ENCODE measurements around the gene ABCG4. TPM values are rescaled to one million over a fixed set of nuclear protein-coding genes. Genes with fewer than 3 reads are reported as not detected.

ABCG4 gene
- total and polyA plus RNA-seq, 4 donors: 0.03 to 0.17 (median 0.05) TPM; not detected in 1

GRCh38 chr11:119175493-119176077, 26.7 kb downstream of the ABCG4 start:
- H3K27me3 ChIP-seq (ENCODE audit: control insufficient read depth in 4 of 4, insufficient read depth in 4 of 4, low read length in 3 of 4): no peaks in the 10 kb centered on the region
- DNase-seq (ENCODE audit: low spot score): no peak
- TF ChIP-seq EGR1 (IDR thresholded peaks at IDR 0.05; ENCODE audit: low read depth in 2 of 2): no peak
- no peak for TF ChIP-seq TAF1 (conservative IDR thresholded peaks at IDR 0.05)
- TF ChIP-seq YY1 (IDR thresholded peaks at IDR 0.05): no peak
- no peak for TF ChIP-seq RAD21 (IDR thresholded peaks at IDR 0.05)
- TF ChIP-seq REST (IDR thresholded peaks at IDR 0.05): no peak
- TF ChIP-seq HNF4A (conservative IDR thresholded peaks at IDR 0.05): no peak
- TF ChIP-seq SP1 (IDR thresholded peaks at IDR 0.05): no peak
- TF ChIP-seq CTCF (IDR thresholded peaks at IDR 0.05; ENCODE audit: low read depth, low read length, missing input control): no peak
- no peak for TF ChIP-seq GABPA (IDR thresholded peaks at IDR 0.05 in 1 of 2, conservative IDR thresholded peaks at IDR 0.05 in 1 of 2)
- TF ChIP-seq FOXA1 (IDR thresholded peaks at IDR 0.05): no peak
- no peak for TF ChIP-seq FOXA2 (IDR thresholded peaks at IDR 0.05)
- no peak overlapping the region for H3K4me3 ChIP-seq (ENCODE audit: low read depth in 1 of 3, low read length in 3 of 3)
- no peak overlapping the region for H3K9ac ChIP-seq (ENCODE audit: low read depth in 1 of 2, low read length in 2 of 2)
- 83% methylated on average over 6 of the region's 6 CpGs for WGBS
- peaks cover 0 to 25% (median 9%) of the 10 kb centered on the region in 4 donors for H3K36me3 ChIP-seq (ENCODE audit: control insufficient read depth in 4 of 4, insufficient read depth in 3 of 4, low read depth in 1 of 4, low read length in 3 of 4)
- peaks cover 0 to 7% (median 4%) of the 10 kb centered on the region in 4 donors for H3K4me1 ChIP-seq (ENCODE audit: control insufficient read depth in 4 of 4, insufficient read depth in 4 of 4, low read length in 3 of 4)
- H3K9me3 ChIP-seq (ENCODE audit: control insufficient read depth in 4 of 4, low read length in 3 of 4): no peaks in the 10 kb centered on the region
- H3K27ac ChIP-seq (ENCODE audit: low read depth in 1 of 2, low read length in 2 of 2): no peak overlapping the region

- peak; percentile 51 for TF ChIP-seq NR2F2 (IDR thresholded peaks at IDR 0.05)
- TF ChIP-seq TAF1 (conservative IDR thresholded peaks at IDR 0.05): no peak
- TF ChIP-seq CTCF (IDR thresholded peaks at IDR 0.05; ENCODE audit: low read depth, low read length, missing input control): no peak
- TF ChIP-seq ATF3 (IDR thresholded peaks at IDR 0.05): no peak
- no peak for TF ChIP-seq MAX (IDR thresholded peaks at IDR 0.05)
- no peak for TF ChIP-seq GABPA (IDR thresholded peaks at IDR 0.05 in 1 of 2, conservative IDR thresholded peaks at IDR 0.05 in 1 of 2)
- Histone ChIP-seq H3K4me3 (ENCODE audit: low read depth in 1 of 3, low read length in 3 of 3) (no peak overlapping the region), H3K27ac (ENCODE audit: low read depth in 1 of 2, low read length in 2 of 2) (no peak overlapping the region), H3K9me3 (ENCODE audit: control insufficient read depth in 4 of 4, low read length in 3 of 4) (no peaks in the 10 kb centered on the region), H3K4me1 (ENCODE audit: control insufficient read depth in 4 of 4, insufficient read depth in 4 of 4, low read length in 3 of 4) (peaks cover 0 to 23% (median 14%) of the 10 kb centered on the region in 4 donors), H3K36me3 (ENCODE audit: control insufficient read depth in 4 of 4, insufficient read depth in 3 of 4, low read depth in 1 of 4, low read length in 3 of 4) (peaks cover 0 to 26% (median 9%) of the 10 kb centered on the region in 4 donors), H3K9ac (ENCODE audit: low read depth in 1 of 2, low read length in 2 of 2) (no peak overlapping the region), H3K27me3 (ENCODE audit: control insufficient read depth in 4 of 4, insufficient read depth in 4 of 4, low read length in 3 of 4) (no peaks in the 10 kb centered on the region)
- WGBS: 70% methylated on average over 4 of the region's 4 CpGs
- DNase-seq (ENCODE audit: low spot score): no peak
Observed at GRCh38 chr11:119178166-119178680, 29.4 kb downstream of the ABCG4 start.
